GM18868 (cell line): Measurements from ENCODE around the gene BORCS6.

ENCODE experiments used
- ATAC-seq: cut with Tn5 transposase; IDR thresholded peaks from one replicate; pipeline ENCODE4 v1.9.1; 2021; ENCODE audit warnings: mild to moderate bottlenecking, moderate library complexity; ENCODE audit not compliant: unreplicated experiment

BORCS6 gene

GRCh38 chr17:8155996-8156245 lies 34.1 kb downstream of the BORCS6 start:
- ATAC-seq: no peak

- ATAC-seq: no peak
These were observed 34.6 kb downstream of the BORCS6 start for GRCh38 chr17:8155231-8155995.

GRCh38 chr17:8154608-8155155 lies 35.3 kb downstream of the BORCS6 start:
- ATAC-seq: no peak

- ATAC-seq: no peak
These were observed 35.9 kb downstream of the BORCS6 start for GRCh38 chr17:8153957-8154607.

GRCh38 chr17:8153525-8153956 lies 36.4 kb downstream of the BORCS6 start:
- no peak for ATAC-seq

GRCh38 chr17:8153031-8153451 lies 36.9 kb downstream of the BORCS6 start:
- no peak for ATAC-seq

- no peak for ATAC-seq
These were observed 37.7 kb downstream of the BORCS6 start, which contains the start of gene PER1 for GRCh38 chr17:8152112-8152775. PER1 (minus strand) TSS chr17:8152404; CDS start chr17:8150706, 1,698 bp downstream.

GRCh38 chr17:8151641-8152111 lies 38.3 kb downstream of the BORCS6 start:
- no peak for ATAC-seq

GRCh38 chr17:8151120-8151640 lies 38.8 kb downstream of the BORCS6 start:
- peak; percentile 63 for ATAC-seq

- ATAC-seq: no peak
These were observed 39.5 kb downstream of the BORCS6 start for GRCh38 chr17:8150194-8151119.

- ATAC-seq: no peak
These were observed 40.4 kb downstream of the BORCS6 start for GRCh38 chr17:8149419-8150193.

- ATAC-seq: no peak
These were observed 41.4 kb downstream of the BORCS6 start for GRCh38 chr17:8148560-8148959.

- ATAC-seq: no peak
These were observed 42.1 kb downstream of the BORCS6 start for GRCh38 chr17:8147805-8148404.

- no peak for ATAC-seq
These were observed 42.7 kb downstream of the BORCS6 start for GRCh38 chr17:8147141-8147804.

- ATAC-seq: no peak
These were observed 43.4 kb downstream of the BORCS6 start for GRCh38 chr17:8146381-8147140.

GRCh38 chr17:8145811-8146210 lies 44.2 kb downstream of the BORCS6 start:
- ATAC-seq: no peak

- ATAC-seq: no peak
These were observed 45.4 kb downstream of the BORCS6 start for GRCh38 chr17:8144401-8145231.
